ENCODE data around the gene SORBS2. TPM values are rescaled to one million over a fixed set of nuclear protein-coding genes. Genes with fewer than 3 reads are reported as not detected.

The SORBS2 gene
- total RNA-seq, 1 experiment from 2014 or later, result 44.5 TPM

DNA sequence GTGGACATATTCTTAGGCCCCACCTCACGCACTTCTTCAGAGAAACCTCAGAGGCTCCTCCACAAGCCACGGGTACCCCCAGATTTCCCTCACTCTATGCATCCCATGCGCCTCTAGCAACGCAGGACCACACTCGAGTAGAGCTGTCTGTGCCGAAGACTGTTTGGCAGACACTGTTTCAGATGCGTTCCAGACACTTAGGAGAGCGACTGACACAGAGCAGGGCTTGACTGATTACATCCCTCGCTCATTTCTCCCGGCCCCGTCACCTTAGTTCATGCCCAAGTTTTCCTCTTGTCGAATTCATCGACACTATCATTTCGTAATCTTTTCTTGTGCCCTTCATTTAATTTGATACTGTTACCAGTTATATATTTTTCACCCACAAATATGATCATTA lies 15.0 kb downstream of the SORBS2 start:
- no peak overlapping the region for H3K4me3 Mint-ChIP-seq
- ATAC-seq (no peak), DNase-seq (ENCODE audit: low spot score) (no peak)
- no peak overlapping the region for H3K27ac Mint-ChIP-seq
- H3K36me3 Mint-ChIP-seq, result no peaks in the 10 kb centered on the region
- ChIA-PET CTCF (no interaction called here), POLR2A (no interaction called here)
- H3K9me3 Mint-ChIP-seq, result peaks cover 12% of the 10 kb centered on the region; the same call in 1 of the 2 replicates
- TF ChIP-seq, protein P1, sequence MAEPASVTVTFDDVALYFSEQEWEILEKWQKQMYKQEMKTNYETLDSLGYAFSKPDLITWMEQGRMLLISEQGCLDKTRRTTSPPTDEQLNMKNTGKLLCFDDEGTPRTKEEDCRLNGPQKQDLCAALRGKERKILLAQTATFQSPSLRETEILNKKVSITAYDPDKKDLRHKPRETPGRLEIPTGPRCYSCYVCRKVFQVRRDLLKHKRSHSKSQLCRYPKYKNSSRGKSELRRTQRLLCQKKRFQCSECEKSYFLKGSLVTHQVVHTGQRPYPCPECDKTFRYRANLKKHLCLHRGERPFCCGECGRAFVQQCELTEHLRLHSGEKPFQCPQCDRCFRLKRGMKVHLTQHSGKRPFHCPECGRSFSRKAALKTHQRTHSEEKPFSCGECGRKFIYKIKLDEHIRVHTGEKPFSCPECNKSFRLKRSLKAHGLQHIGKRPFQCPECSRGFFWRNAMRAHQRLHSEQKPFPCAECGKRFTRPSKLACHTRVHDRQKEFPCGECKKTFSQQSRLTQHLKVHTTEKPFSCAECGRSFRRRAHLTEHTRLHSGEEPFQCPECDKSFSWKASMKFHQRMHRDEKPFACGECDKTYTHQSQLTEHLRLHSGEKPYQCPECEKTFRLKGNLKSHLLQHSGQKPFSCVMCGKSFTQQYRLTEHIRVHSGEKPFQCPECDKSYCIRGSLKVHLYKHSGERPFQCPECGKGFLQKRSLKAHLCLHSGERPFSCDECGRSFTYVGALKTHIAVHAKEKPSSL (CRISPR knock-in tag; conservative IDR thresholded peaks at IDR 0.05), result no peak
- TF ChIP-seq CDX4 (CRISPR knock-in tag; IDR thresholded peaks at IDR 0.05; ENCODE audit: borderline replicate concordance) (no peak), FOXJ3 (CRISPR knock-in tag; IDR thresholded peaks at IDR 0.05; ENCODE audit: borderline replicate concordance) (no peak), CREM (CRISPR knock-in tag; IDR thresholded peaks at IDR 0.05) (no peak), ZSCAN18 (CRISPR knock-in tag; IDR thresholded peaks at IDR 0.05) (no peak), CREB1 (CRISPR knock-in tag; IDR thresholded peaks at IDR 0.05) (no peak), MYBL2 (CRISPR knock-in tag; IDR thresholded peaks at IDR 0.05) (no peak), GABPB1 (CRISPR knock-in tag; IDR thresholded peaks at IDR 0.05) (no peak), ZNF317 (CRISPR knock-in tag; IDR thresholded peaks at IDR 0.05; ENCODE audit: borderline replicate concordance, low read depth) (no peak), EMX1 (CRISPR knock-in tag; IDR thresholded peaks at IDR 0.05) (no peak), NR2C2 (CRISPR knock-in tag; IDR thresholded peaks at IDR 0.05) (no peak), FOXP1 (CRISPR knock-in tag; IDR thresholded peaks at IDR 0.05; ENCODE audit: borderline replicate concordance) (no peak), HMGA2 (CRISPR knock-in tag; IDR thresholded peaks at IDR 0.05) (no peak)
- TF ChIP-seq, protein P2, sequence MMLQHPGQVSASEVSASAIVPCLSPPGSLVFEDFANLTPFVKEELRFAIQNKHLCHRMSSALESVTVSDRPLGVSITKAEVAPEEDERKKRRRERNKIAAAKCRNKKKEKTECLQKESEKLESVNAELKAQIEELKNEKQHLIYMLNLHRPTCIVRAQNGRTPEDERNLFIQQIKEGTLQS (CRISPR knock-in tag; conservative IDR thresholded peaks at IDR 0.05), result no peak
- TF ChIP-seq, protein P3, sequence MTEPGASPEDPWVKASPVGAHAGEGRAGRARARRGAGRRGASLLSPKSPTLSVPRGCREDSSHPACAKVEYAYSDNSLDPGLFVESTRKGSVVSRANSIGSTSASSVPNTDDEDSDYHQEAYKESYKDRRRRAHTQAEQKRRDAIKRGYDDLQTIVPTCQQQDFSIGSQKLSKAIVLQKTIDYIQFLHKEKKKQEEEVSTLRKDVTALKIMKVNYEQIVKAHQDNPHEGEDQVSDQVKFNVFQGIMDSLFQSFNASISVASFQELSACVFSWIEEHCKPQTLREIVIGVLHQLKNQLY (CRISPR knock-in tag; IDR thresholded peaks at IDR 0.05), result no peak
- peaks cover 6% of the 10 kb centered on the region; the same call in 1 of the 2 replicates for H3K4me1 Mint-ChIP-seq
- no peaks in the 10 kb centered on the region for H3K27me3 Mint-ChIP-seq (ENCODE audit: low read depth)

DNA sequence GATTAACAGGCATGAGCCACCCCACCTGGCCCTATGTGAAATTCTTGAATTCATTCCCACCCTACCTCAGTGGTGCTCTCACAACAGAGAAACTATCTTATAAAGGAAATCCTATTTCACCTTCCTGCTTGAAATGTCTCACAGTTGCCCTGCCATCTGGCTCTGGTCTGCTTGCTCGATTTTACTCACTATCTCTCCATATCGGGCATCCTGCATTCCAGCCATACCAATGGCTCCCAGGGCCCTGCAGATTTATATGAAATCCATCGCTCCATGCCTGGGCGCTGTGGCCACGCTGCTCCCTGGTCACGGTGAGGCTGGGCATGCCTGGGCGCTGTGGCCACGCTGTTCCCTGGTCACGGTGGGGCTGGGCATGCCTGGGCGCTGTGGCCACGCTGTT lies 15.8 kb downstream of the SORBS2 start:
- CTCF ChIA-PET, result no interaction called here
- TF ChIP-seq, protein P3 (CRISPR knock-in tag; IDR thresholded peaks at IDR 0.05), result no peak
- no peak for TF ChIP-seq ZNF671 (CRISPR knock-in tag; IDR thresholded peaks at IDR 0.05)
- no peak for TF ChIP-seq ZNF281 (CRISPR knock-in tag; IDR thresholded peaks at IDR 0.05)
- TF ChIP-seq ZBTB21 (CRISPR knock-in tag; IDR thresholded peaks at IDR 0.05; ENCODE audit: borderline replicate concordance), result no peak
- TF ChIP-seq GABPB1 (CRISPR knock-in tag; IDR thresholded peaks at IDR 0.05), result no peak
- TF ChIP-seq ETV6 (CRISPR knock-in tag; IDR thresholded peaks at IDR 0.05), result no peak
- no peak for TF ChIP-seq NR2C2 (CRISPR knock-in tag; IDR thresholded peaks at IDR 0.05)
- no peak for TF ChIP-seq FOXK1 (CRISPR knock-in tag; IDR thresholded peaks at IDR 0.05)
- TF ChIP-seq ZNF219 (CRISPR knock-in tag; IDR thresholded peaks at IDR 0.05; ENCODE audit: borderline replicate concordance), result no peak
- TF ChIP-seq E2F5 (CRISPR knock-in tag; IDR thresholded peaks at IDR 0.05), result no peak
- no peak for TF ChIP-seq SMAD3 (CRISPR knock-in tag; IDR thresholded peaks at IDR 0.05; ENCODE audit: borderline replicate concordance)
- TF ChIP-seq MAX (CRISPR knock-in tag; IDR thresholded peaks at IDR 0.05), result no peak
- TF ChIP-seq JAZF1 (CRISPR knock-in tag; IDR thresholded peaks at IDR 0.05), result no peak
- TF ChIP-seq ZNF396 (CRISPR knock-in tag; IDR thresholded peaks at IDR 0.05; ENCODE audit: borderline replicate concordance), result no peak

More for the DNA sequence above, 15.8 kb downstream of the SORBS2 start:
- peaks cover 7% of the 10 kb centered on the region; the same call in 1 of the 2 replicates for H3K9me3 Mint-ChIP-seq
- H3K4me1 Mint-ChIP-seq, result peaks cover 6% of the 10 kb centered on the region; the same call in 1 of the 2 replicates
- H3K4me3 Mint-ChIP-seq, result no peak overlapping the region
- no peak for DNase-seq (ENCODE audit: low spot score)
- POLR2A ChIA-PET, result no interaction called here
- no peak; the same call in 1 of the 2 replicates for ATAC-seq
- no peaks in the 10 kb centered on the region for H3K36me3 Mint-ChIP-seq
- H3K27ac Mint-ChIP-seq, result no peak overlapping the region
- no peaks in the 10 kb centered on the region for H3K27me3 Mint-ChIP-seq (ENCODE audit: low read depth)

All from WTC11 (cell line).